HG03159 (cell line): Measurements from ENCODE around the gene CDK3.
"Not testable (repeated sequence)": the region's sequence is repeated elsewhere in the genome, so short reads cannot be mapped to it uniquely, and the experiment has no call there.

Experiments
- ATAC-seq: cut with Tn5 transposase; IDR thresholded peaks from one replicate; pipeline ENCODE4 v1.9.1; 2021; ENCODE audit warnings: mild to moderate bottlenecking, moderate library complexity; ENCODE audit not compliant: unreplicated experiment

The CDK3 gene

DNA sequence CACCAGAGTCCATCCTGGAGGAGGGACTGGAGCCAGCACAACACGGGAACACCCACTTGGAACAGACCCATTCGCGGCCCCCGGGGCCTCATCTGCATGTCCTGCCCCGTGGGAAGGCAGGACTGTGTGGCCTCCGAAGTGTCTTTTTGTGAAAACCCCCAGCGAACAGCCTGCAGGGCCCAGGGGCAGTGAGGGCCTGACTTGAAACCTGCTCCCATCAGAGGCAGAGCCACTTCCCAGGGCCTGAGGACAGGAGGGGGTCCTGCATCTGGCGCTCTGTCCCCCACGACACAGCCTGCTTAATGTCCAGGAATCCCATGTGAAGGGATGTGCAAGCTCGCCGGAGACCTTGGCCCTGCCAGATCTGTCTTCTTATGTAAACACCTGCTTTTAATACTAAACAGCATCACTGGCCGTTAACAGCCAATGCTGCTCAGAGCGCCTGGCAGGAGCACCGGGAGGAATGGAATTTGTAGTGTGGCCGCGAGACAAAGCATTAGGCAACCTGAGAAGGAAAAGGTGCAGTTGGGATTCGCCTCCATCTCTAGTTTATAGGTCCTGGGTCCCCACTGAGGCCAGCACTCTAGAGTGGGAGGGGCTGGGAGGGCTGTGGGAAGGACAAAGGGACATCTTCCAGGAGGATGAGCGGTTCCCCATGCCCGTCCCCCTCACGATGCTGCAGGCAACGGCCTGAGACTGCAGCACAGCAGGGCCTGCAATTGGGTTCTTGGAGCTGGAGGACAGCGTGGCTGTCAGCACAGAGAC lies 36.0 kb downstream of the CDK3 start:
- ATAC-seq = no peak

DNA sequence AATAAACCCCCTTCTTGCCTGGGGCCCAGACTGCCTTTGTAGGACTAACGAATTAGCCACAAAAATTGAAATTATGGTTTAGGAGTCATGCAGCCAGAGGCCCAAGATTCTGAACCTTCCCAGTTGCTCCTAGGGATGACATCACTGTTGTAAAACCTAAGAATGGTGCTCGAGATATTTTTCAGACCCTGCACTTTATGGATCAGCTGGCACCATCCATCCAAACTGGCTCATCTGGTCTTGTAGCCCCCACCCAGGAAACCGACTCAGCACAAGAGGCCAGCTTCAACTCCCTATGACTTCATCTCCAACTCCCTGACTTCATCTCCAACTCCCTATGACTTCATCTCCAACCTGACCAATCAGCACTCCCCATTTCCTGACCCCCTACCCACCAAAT lies 37.4 kb downstream of the CDK3 start:
- no peak for ATAC-seq

DNA sequence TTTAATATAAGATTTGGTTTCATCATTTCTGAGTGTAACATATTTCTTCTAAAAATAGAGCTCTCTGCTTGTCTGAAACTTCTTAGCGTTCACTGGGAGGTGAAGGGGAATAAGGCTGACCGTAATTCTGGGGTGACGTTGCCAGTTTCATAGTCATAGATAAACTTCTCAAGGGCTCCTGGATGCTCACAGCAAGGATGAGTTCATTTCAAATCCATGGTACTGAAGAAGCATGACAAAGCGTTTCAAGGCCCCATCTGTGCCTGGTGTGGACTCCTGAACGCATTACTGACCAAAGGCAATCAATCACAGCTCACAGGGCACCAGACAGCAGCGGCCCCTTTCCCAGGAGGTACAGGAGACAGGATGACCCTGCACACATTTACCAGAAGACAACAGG lies 38.5 kb downstream of the CDK3 start:
- ATAC-seq = no peak

DNA sequence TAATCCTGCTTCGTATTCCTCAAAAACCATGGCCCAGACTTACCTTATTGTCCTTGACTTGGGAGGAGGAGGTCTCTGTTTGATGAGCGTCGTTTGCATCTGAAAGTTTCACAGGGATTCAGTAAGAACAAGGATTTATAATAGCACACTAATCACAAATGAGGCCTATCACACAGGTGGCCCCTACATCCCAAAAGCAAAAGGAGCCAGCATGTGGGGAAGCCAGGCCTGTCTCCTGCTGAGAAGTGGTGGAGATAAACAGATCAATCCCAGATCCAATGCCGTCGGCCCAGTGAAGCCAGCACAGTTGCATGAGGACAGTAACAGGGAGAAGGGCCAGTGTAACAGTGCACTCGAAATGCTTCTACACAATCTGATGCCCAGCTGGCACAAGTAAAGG lies 39.7 kb downstream of the CDK3 start:
- no peak for ATAC-seq

DNA sequence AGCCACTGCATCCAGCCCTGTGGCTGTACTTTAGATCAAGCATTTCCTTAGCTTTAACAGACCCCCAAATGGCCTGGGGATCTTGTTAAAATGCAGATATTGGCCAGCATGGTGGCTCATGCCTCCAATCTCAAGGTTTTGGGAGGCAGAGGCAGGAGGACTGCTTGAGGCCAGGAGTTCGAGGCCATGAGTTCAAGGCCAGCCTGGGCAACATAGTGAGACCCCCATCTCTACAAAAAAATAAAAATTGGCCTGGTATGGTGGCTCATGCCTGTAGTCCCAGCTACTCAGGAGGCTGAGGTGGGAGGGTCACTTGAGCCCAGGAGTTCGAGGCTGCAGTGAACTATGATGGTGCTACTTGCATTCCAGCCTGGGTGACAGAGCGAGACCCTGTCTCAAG lies 42.2 kb downstream of the CDK3 start:
- not testable (repeated sequence) for ATAC-seq

DNA sequence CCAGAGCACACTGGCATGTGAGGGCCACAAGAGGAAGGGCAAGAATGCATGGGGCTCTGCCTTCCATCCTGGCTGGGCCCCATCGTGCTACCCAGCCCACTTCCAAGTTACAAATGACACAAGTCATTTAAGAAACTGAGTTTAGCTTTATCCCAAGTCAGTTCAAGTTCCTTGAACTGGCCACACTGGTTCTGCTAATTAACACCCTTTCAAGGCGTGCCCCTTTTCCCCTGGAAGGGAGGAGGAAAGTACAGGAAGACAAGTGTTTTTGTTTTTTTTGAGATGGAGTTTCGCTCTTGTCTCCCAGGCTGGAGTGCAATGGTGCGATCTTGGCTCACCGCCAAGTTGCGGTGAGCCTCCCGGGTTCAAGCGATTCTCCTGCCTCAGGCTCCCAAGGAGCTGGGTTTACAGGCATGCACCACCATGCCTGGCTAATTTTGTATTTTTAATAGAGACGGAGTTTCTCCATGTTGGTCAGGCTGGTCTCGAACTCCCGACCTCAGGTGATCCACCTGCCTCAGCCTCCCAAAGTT lies 43.9 kb downstream of the CDK3 start:
- ATAC-seq = not testable (repeated sequence)

DNA sequence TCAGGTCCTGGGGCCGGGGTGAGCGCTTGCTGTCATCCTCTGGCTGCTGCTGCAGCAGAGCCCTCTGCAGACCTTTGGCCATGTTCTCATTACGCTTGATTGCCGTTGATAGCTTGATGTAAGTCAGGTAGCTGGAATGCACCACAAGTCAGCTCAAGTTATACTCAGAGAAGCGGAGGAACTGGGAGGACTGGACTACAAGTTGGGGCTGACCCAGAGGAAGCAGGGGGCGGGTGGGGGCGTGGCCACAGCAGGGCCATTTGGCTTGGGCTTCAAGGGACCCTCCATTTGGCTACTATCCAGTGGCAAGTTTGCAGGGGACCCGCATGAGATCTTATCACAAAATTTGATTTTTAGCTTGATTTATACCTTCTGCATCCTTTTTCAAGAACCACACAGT lies 45.4 kb downstream of the CDK3 start:
- ATAC-seq = no peak

DNA sequence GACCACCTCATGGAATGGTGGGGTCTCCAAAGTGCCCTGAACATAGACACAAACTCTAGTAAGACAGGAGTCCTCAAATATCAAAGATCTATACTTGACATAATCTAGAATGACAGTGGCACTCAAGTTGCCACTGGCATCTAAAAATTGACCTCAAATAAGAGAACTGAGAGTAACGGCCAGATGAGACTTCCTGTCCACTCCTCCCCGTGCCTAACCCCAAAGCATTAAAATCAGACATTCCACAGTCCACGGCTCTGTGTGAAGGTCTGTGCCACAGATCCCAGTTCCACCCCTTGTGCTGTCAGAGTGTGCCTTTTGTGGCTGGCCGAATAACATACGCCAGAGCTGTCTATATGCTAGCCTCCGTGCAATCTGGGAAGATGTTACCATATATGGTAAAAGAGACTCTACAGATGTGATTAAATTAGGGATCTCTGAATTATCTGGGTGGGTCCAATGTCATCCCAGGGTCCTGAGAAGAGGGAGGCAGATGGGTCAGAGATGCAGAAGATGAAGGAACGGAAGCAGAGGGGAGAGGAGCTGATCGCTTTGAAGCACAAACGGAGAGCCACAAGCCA lies 47.5 kb downstream of the CDK3 start:
- ATAC-seq = no peak

DNA sequence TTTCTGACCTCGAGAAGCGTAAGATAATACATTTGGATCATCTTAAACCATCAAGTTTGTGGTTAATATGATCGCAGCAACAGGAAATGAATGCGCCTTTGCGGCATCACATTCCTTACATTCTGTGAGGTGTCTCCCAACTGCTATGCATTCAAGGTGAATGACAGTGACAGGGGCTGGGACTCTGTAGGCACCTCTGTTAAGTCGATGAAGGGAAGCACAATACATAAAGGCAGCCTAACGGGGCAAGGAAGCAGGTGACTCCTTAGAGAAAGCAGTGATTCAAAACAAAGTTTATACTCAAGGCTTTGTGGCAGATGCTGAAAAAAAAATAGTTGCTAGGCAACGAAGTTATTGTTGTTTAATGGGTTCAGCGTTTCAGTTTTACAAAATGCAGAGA lies 48.1 kb downstream of the CDK3 start:
- ATAC-seq = no peak

DNA sequence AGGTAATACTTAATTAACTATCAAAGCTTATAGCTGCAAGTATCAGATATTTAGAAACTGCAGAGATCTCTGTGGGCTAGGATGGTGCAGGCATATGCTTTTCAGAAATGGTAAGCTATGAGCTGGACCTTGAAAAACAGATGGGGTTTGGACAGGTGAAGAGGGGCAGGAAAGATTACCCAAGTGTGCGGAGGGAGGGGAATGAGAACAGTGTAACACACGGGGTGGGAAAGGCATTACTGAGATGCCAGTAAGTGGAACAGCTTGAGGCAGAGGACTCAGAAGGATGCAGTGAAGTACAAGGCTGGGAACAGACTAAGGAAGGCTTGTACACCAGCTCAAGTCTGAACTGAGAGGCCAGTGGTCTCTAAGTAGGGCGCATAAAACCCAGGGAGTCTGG lies 48.6 kb downstream of the CDK3 start:
- no peak for ATAC-seq

DNA sequence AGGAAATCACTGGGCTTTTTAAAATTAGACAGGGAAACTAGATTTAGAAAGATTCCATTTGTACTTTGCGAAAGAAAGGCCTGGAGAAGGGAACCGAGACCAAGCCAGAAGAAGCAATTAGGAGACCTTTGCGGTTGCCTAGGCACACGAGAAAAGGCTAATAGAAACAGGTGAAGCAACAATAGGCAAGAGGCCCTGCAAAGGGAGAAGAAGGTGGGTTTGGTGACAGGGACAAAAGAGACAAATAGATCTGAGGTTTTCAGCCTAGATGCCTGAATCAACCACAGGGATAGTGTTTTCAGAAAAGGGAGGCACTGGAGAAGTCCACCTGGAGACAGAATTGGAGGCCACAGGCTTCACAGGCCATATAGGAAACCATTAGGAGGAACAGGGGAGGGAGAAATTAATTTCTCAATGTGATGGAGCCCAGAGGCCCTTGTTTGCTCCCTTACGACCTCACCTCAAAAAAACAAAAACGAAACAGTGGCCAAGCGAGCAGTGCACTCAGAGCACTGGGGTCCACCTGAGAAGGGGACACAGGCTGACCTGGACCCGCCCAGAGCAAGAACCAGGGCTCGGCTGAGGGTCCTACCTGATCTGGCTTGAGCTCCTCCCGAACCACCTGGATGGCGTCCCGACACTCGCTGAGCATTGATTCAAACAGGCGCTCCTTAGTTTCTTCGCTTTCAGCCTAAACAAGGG lies 49.3 kb downstream of the CDK3 start:
- ATAC-seq = no peak

DNA sequence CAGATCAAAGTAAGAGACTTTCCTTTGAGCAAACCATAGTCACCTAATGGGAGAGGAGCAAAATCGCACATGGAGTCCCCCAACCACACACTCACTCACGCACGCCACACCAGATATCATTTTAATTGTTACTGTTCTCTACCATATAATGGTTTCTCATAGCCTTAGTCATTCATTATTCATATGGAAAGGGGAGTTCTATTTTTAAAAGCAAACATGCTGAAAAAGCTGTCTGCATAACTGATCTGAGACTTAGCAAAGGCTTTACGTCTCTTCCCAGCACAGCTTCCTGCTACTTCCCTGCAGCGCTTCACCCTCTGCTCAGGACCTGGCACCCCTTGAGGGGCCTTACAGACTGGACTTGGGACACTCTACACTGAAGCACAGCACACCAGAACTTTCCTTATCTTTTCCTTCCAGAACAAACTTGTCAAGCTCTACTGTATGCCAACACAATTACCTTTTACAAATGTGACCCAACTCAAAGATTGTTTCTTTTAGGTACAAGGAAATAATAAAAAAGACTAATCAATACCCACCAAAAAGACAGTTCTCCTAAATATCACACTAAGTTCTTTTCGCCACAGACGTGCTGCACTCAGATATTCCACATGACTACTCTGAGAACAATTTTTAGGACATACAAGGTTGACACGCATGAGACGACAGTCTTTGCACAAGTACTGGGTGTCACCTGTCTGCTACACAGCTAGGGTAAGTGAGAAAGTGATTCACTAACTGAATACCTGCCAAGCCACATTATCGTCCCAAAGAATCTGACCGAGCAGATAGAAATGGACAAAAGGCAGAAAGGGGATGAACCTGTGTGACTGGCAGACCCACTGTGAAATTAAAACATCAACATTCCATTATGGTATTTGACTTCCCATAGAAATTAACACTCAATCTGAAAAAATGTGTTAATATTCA lies 50.1 kb downstream of the CDK3 start:
- ATAC-seq = no peak

DNA sequence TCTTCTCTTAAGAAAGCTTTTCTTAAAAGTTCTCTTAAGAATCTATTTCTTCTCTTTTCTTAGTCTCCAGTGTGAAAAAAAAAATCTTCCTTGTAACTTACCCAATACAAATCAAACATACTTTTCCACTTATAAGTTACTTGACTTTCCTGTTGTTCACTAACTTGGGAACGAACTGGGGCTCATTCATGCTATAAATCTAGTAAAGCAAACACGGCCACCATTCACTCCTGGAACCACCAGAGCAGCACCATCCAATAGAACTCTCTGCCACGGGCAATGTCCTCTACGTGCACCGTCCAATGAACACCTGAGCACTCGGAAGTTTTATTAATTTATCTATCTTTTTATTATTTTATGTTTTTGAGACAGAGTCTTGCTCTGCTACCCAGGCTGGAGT lies 50.9 kb downstream of the CDK3 start:
- ATAC-seq = no peak

DNA sequence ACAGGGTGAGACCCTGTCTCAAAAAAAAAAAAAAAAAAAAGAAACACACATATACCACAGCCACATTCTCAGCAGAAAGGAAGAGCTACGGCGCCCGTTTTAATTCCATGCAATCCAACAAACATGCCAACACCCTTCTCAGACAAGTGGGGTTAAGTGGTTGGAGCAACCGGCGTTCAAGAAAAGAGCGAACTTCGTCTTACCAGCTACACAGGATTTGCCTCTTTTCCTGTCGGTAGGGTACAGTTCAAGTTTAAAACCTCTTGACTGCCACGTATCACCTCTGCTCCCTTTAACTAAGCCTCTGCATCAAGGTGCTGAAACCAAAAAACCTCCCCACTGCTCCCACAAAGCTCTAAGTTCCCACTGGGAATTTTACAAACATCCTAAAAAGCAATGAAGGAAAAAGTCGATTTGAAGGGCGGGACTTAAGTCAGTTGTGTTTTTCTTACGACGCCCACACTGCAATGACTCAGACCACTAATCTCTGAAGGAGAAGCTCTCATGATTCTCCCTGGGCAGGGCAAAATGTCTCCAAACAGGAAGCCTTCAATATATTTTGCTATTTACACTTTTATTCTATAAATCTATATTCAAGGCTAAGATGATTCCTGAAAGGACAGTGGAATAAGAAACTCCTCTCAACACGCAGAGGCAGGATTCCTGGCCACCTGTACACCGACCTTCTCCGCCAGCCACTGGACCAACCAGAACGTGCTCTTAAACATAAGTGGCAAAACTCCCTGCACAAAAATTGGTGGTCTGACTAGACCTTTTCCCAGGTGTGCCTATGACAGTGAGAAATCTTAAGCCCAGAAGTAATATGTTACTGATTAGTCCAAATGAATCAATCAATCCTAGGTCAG lies 52.8 kb downstream of the CDK3 start:
- ATAC-seq = no peak

DNA sequence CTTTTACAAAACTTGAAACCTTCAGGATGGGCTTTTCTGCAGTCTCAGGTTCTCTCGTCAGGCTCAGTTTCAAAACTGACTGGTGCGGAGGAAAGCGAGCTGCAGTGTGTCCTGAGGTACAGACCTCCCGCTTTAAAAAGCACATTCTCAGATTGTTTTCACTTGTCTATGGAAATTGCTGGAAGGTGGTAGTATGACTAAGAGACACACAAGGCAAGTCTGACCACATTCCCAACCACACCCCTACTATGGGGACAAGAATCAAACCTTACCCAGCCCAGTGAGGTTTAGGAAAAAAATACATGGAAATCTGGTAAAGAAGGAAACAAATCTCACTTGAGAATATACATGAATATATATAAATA lies 53.4 kb downstream of the CDK3 start:
- no peak for ATAC-seq
